NCI-H345 treated with DMSO at 0.1 percent for 48 hours (cell line): ENCODE data around the gene PRSS38.
A peak's percentile ranks its signal among the peaks of the same experiment; 100 is the strongest.

Source experiments
- DNase-seq: peaks from one replicate; lab custom pipeline; 2025; ENCODE audit not compliant: unreplicated experiment; lab: John Stamatoyannopoulos, UW

PRSS38 gene

GRCh38 chr1:227778401-227778947 lies 37.0 kb upstream of the PRSS38 start:
- DNase-seq = no peak

- no peak for DNase-seq
These were observed 36.4 kb upstream of the PRSS38 start for GRCh38 chr1:227779021-227779441.

- DNase-seq = no peak
These were observed 35.8 kb upstream of the PRSS38 start for GRCh38 chr1:227779685-227780084.

- DNase-seq = no peak
These were observed 35.1 kb upstream of the PRSS38 start for GRCh38 chr1:227780101-227781044.

- DNase-seq = no peak
These were observed 34.1 kb upstream of the PRSS38 start for GRCh38 chr1:227781314-227781930.

- no peak for DNase-seq
These were observed 33.2 kb upstream of the PRSS38 start for GRCh38 chr1:227782226-227782625.

GRCh38 chr1:227785094-227785804 lies 30.2 kb upstream of the PRSS38 start:
- no peak for DNase-seq

GRCh38 chr1:227785805-227786671 lies 29.4 kb upstream of the PRSS38 start:
- DNase-seq = no peak

GRCh38 chr1:227786673-227787512 lies 28.6 kb upstream of the PRSS38 start:
- DNase-seq = no peak

- peak; percentile 89 for DNase-seq
These were observed 27.8 kb upstream of the PRSS38 start for GRCh38 chr1:227787513-227788270.

- DNase-seq = peak; percentile 87
These were observed 27.0 kb upstream of the PRSS38 start for GRCh38 chr1:227788271-227789083.

GRCh38 chr1:227789084-227790033 lies 26.1 kb upstream of the PRSS38 start:
- no peak for DNase-seq

- no peak for DNase-seq
These were observed 25.5 kb upstream of the PRSS38 start for GRCh38 chr1:227790034-227790400.

GRCh38 chr1:227790868-227791267 lies 24.6 kb upstream of the PRSS38 start:
- no peak for DNase-seq

- DNase-seq = no peak
These were observed 23.9 kb upstream of the PRSS38 start for GRCh38 chr1:227791425-227792143.
